ENCODE measurements around the gene PRR14. TPM values are rescaled to one million over a fixed set of nuclear protein-coding genes. Genes with fewer than 3 reads are reported as not detected.

PRR14 gene
- total and polyA plus RNA-seq, 4 donors, result 7.5 to 13.5 (median 8.9) TPM

GRCh38 chr16:30703971-30704370 is 53.2 kb downstream of the PRR14 start (continued):
- no peak for TF ChIP-seq ATF3 (IDR thresholded peaks at IDR 0.05)
- TF ChIP-seq FOXA2 (IDR thresholded peaks at IDR 0.05), result no peak
- no peak for TF ChIP-seq MAX (IDR thresholded peaks at IDR 0.05)
- TF ChIP-seq FOXA1 (IDR thresholded peaks at IDR 0.05), result no peak
- TF ChIP-seq CTCF (IDR thresholded peaks at IDR 0.05; ENCODE audit: low read depth, low read length, missing input control), result no peak
- TF ChIP-seq JUND (IDR thresholded peaks at IDR 0.05), result no peak
- TF ChIP-seq EGR1 (IDR thresholded peaks at IDR 0.05; ENCODE audit: low read depth in 2 of 2), result no peak

Small RNAs within 50 kb of the gene (small RNA-seq; reads per million reads assigned to genes)
- gene AC093249.1 (not detected), gene RNU6-1043P (not detected), gene RNU6-416P (not detected)

Other genes with a start within 250 kb of the PRR14 start
- 1 to 10 TPM; 2.6 to 8.0 TPM for gene ZNF771, start 243.4 kb upstream of the PRR14 start, total RNA-seq
- 1 to 10 TPM; 5.2 to 5.3 TPM for gene ZNF771, start 243.4 kb upstream of the PRR14 start, polyA plus RNA-seq
- 10 to 100 TPM in 1 of 2 donors, 1 to 10 TPM in 1; 6.0 to 12.0 TPM for gene DCTPP1, start 220.9 kb upstream of the PRR14 start, total RNA-seq
- 10 to 100 TPM; 18.1 to 18.8 TPM for gene DCTPP1, start 220.9 kb upstream of the PRR14 start, polyA plus RNA-seq
- gene SEPHS2, start 205.1 kb upstream of the PRR14 start, total RNA-seq, result 100 to 1,000 TPM in 1 of 2 donors, 10 to 100 TPM in 1; 50.1 to 122 TPM
- 100 to 1,000 TPM; 143 to 241 TPM for gene SEPHS2, start 205.1 kb upstream of the PRR14 start, polyA plus RNA-seq
- 10 to 100 TPM in 1 of 2 donors, 1 to 10 TPM in 1; 9.4 to 11.8 TPM for gene ITGAL, start 178.2 kb upstream of the PRR14 start, total RNA-seq
- 1 to 10 TPM; 4.3 to 4.4 TPM for gene ITGAL, start 178.2 kb upstream of the PRR14 start, polyA plus RNA-seq
- 10 to 100 TPM in 1 of 2 donors, 1 to 10 TPM in 1; 8.9 to 12.8 TPM for gene ZNF768, start 124.4 kb upstream of the PRR14 start, total RNA-seq
- gene ZNF768, start 124.4 kb upstream of the PRR14 start, polyA plus RNA-seq, result 10 to 100 TPM in 1 of 2 donors, 1 to 10 TPM in 1; 2.2 to 16.9 TPM
- 10 to 100 TPM in 1 of 2 donors, 1 to 10 TPM in 1; 6.9 to 10.5 TPM for gene ZNF747, start 116.1 kb upstream of the PRR14 start, total RNA-seq
- gene ZNF747, start 116.1 kb upstream of the PRR14 start, polyA plus RNA-seq, result 1 to 10 TPM; 3.8 to 6.2 TPM
- 1 to 10 TPM; 5.0 to 6.8 TPM for gene ZNF764, start 92.6 kb upstream of the PRR14 start, total RNA-seq
- 1 to 10 TPM; 1.6 to 3.4 TPM for gene ZNF764, start 92.6 kb upstream of the PRR14 start, polyA plus RNA-seq
- gene ZNF688, start 79.2 kb upstream of the PRR14 start, total RNA-seq, result 1 to 10 TPM; 3.4 to 3.7 TPM
- 1 to 10 TPM; 5.8 to 8.9 TPM for gene ZNF688, start 79.2 kb upstream of the PRR14 start, polyA plus RNA-seq
- 1 to 10 TPM; 4.5 to 5.9 TPM for gene ZNF785, start 65.3 kb upstream of the PRR14 start, total RNA-seq
- 1 to 10 TPM; 1.8 to 2.0 TPM for gene ZNF785, start 65.3 kb upstream of the PRR14 start, polyA plus RNA-seq
- 1 to 10 TPM; 4.6 to 5.8 TPM for gene ZNF689, start 40.6 kb upstream of the PRR14 start, total RNA-seq
- gene ZNF689, start 40.6 kb upstream of the PRR14 start, polyA plus RNA-seq, result 1 to 10 TPM; 2.6 to 4.0 TPM
- 10 to 100 TPM in 1 of 2 donors, 1 to 10 TPM in 1; 7.3 to 15.1 TPM for gene FBRS, start 7.5 kb downstream of the PRR14 start, total RNA-seq
- 10 to 100 TPM in 1 of 2 donors, 1 to 10 TPM in 1; 4.1 to 15.5 TPM for gene FBRS, start 7.5 kb downstream of the PRR14 start, polyA plus RNA-seq
- gene SRCAP, start 48.2 kb downstream of the PRR14 start, total RNA-seq, result 10 to 100 TPM; 26.8 to 27.7 TPM
- gene SRCAP, start 48.2 kb downstream of the PRR14 start, polyA plus RNA-seq, result 1 to 10 TPM; 7.6 to 8.7 TPM
- gene PHKG2, start 97.5 kb downstream of the PRR14 start, total RNA-seq, result 10 to 100 TPM in 1 of 2 donors, 1 to 10 TPM in 1; 9.2 to 16.3 TPM
- gene PHKG2, start 97.5 kb downstream of the PRR14 start, polyA plus RNA-seq, result 10 to 100 TPM; 19.5 to 21.2 TPM
- 1 to 10 TPM in 1 of 2 donors, under 1 TPM in 1; 0.33 to 2.7 TPM for gene CFAP119, start 111.1 kb downstream of the PRR14 start, total RNA-seq
- 1 to 10 TPM in 1 of 2 donors, under 1 TPM in 1; 0.82 to 1.6 TPM for gene CFAP119, start 111.1 kb downstream of the PRR14 start, polyA plus RNA-seq
- gene RNF40, start 111.4 kb downstream of the PRR14 start, total RNA-seq, result 10 to 100 TPM; 41.0 to 55.4 TPM
- gene RNF40, start 111.4 kb downstream of the PRR14 start, polyA plus RNA-seq, result 10 to 100 TPM; 25.9 to 27.1 TPM
- gene ZNF629, start 136.2 kb downstream of the PRR14 start, total RNA-seq, result 1 to 10 TPM; 3.3 to 4.2 TPM
- gene ZNF629, start 136.2 kb downstream of the PRR14 start, polyA plus RNA-seq, result 1 to 10 TPM in 1 of 2 donors, under 1 TPM in 1; 0.86 to 3.5 TPM
- 1 to 10 TPM; 3.4 to 6.1 TPM for gene BCL7C, start 243.1 kb downstream of the PRR14 start, total RNA-seq
- gene BCL7C, start 243.1 kb downstream of the PRR14 start, polyA plus RNA-seq, result 1 to 10 TPM; 4.9 to 7.1 TPM
- under 1 TPM in 1 of 2 donors, not detected in 1; 0.75 TPM for gene CTF1, start 245.7 kb downstream of the PRR14 start, total RNA-seq
- gene CTF1, start 245.7 kb downstream of the PRR14 start, polyA plus RNA-seq, result under 1 TPM; 0.19 to 0.35 TPM